ENCODE measurements around the gene GAS1.

GAS1 gene, protein sequence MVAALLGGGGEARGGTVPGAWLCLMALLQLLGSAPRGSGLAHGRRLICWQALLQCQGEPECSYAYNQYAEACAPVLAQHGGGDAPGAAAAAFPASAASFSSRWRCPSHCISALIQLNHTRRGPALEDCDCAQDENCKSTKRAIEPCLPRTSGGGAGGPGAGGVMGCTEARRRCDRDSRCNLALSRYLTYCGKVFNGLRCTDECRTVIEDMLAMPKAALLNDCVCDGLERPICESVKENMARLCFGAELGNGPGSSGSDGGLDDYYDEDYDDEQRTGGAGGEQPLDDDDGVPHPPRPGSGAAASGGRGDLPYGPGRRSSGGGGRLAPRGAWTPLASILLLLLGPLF

DNA sequence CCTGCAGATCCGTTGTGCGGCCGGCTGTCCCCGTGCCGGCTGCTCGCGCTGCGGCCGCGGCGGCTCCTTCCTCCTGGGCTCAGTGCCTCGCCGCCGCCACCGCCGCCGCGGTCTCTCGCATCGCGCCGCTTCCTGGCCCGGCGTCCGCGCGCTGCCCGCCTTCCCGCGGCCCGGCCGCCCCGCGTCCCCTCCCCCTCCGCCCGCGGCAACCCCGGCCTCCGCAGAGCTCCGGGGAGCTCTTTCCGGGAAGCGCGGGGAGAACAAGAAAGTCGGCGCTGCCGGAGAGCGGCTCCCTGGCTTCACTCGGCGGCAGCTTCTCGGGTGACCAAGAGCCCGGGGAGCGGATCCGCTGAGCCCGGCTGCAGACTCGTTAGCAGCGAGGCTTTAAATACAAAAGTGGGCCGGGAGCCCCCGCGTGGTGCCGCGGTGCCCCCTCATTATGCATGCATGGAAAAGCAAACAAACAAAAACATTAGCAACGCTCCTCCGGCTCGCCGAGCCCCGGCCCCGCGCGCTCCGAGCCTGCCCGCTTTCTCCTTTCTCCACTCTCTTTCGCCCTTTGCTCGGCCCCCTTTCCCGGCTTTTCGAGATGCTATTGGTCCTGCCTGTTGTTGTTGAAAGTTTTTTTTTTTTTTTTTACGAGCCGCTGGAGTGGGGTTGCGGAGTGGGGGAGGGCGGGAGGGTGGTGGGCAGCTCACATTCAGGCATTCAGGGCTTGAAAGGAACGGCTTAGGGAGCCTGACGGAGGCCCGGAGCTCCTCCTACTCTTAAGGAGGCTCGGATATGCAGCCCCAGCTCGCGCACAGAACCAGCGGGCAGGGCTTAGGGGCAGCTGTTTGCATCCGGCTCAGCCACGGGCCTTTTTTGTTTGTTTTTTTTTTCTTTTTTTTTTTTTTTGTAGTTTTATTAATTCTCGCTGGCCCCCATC, at the start of gene GAS1:
Gene GAS1, minus strand, starts transcription at position 361 of the 928 bp plus-strand sequence. CDS start 727 bp downstream, outside the sequence.
- TF ChIP-seq POLR2A (IDR thresholded peaks at IDR 0.05; ENCODE audit: low read length) (no peak), GATA1 (IDR thresholded peaks at IDR 0.05; ENCODE audit: low read depth, low read length) (no peak)
- peak; percentile 41 to 66 for DNase-seq

DNA sequence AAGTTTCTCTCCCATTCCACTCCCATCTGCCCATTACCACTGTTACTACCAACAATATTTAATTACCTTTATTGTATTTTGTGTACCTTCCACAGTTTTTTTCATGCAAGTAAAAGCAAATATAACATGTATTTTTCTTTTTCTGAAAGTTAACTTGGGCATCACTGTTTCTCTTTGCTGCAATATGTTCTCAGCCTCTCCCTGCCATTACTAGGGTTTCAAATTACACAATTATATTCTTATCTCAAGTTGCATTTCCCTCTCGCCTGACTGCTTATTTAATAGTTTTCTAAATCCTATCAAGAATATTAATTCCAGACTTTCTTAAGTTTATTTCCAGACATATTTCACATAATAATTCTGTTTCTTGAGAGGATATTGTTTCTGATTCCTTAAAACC, 46.9 kb upstream of the GAS1 start:
- no peak for DNase-seq
- no peak for TF ChIP-seq POLR2A (IDR thresholded peaks at IDR 0.05; ENCODE audit: low read length)
- no peak for TF ChIP-seq GATA1 (IDR thresholded peaks at IDR 0.05; ENCODE audit: low read depth, low read length)

GRCh38 chr9:86993830-86994229, 46.5 kb upstream of the GAS1 start:
- no peak for TF ChIP-seq GATA1 (IDR thresholded peaks at IDR 0.05; ENCODE audit: low read depth, low read length)
- no peak for TF ChIP-seq POLR2A (IDR thresholded peaks at IDR 0.05; ENCODE audit: low read length)
- DNase-seq: no peak

- DNase-seq: no peak
- TF ChIP-seq POLR2A (IDR thresholded peaks at IDR 0.05; ENCODE audit: low read length): no peak
- no peak for TF ChIP-seq GATA1 (IDR thresholded peaks at IDR 0.05; ENCODE audit: low read depth, low read length)
These were observed 43.8 kb upstream of the GAS1 start for GRCh38 chr9:86991077-86991476.

DNA sequence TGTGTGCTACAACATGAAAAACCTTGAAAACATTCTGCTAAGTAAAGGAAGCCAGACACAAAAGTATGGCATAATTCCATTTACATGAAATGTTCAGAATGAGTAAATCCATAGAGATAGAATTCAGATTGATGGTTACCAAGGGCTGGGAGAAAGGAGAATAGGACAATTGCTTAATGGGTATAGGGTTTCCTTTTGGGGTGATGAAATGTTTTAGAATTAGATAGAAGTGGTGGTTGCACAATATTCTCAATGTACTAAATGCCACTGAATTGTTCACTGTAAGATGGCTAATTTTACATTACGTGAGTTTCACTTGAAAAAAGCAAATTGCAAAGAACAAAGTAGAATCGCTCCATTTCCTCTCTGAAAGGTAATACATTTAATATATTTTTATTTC, 43.0 kb upstream of the GAS1 start:
- no peak for DNase-seq

GRCh38 chr9:86987900-86988299, 40.6 kb upstream of the GAS1 start:
- DNase-seq: no peak
- no peak for TF ChIP-seq POLR2A (IDR thresholded peaks at IDR 0.05; ENCODE audit: low read length)
- no peak for TF ChIP-seq GATA1 (IDR thresholded peaks at IDR 0.05; ENCODE audit: low read depth, low read length)

More for the DNA sequence above, 43.0 kb upstream of the GAS1 start:
- TF ChIP-seq POLR2A (IDR thresholded peaks at IDR 0.05; ENCODE audit: low read length) (no peak), GATA1 (IDR thresholded peaks at IDR 0.05; ENCODE audit: low read depth, low read length) (no peak)

- no peak for TF ChIP-seq GATA1 (IDR thresholded peaks at IDR 0.05; ENCODE audit: low read depth, low read length)
- TF ChIP-seq POLR2A (IDR thresholded peaks at IDR 0.05; ENCODE audit: low read length): no peak
- DNase-seq: no peak
These were observed 37.9 kb upstream of the GAS1 start for GRCh38 chr9:86985132-86985647.

GRCh38 chr9:86983620-86984259, 36.4 kb upstream of the GAS1 start:
- no peak for TF ChIP-seq POLR2A (IDR thresholded peaks at IDR 0.05; ENCODE audit: low read length)
- no peak for TF ChIP-seq GATA1 (IDR thresholded peaks at IDR 0.05; ENCODE audit: low read depth, low read length)
- DNase-seq: no peak

GRCh38 chr9:86983249-86983619, 35.9 kb upstream of the GAS1 start:
- DNase-seq: no peak
- TF ChIP-seq GATA1 (IDR thresholded peaks at IDR 0.05; ENCODE audit: low read depth, low read length) (no peak), POLR2A (IDR thresholded peaks at IDR 0.05; ENCODE audit: low read length) (no peak)

- TF ChIP-seq GATA1 (IDR thresholded peaks at IDR 0.05; ENCODE audit: low read depth, low read length) (no peak), POLR2A (IDR thresholded peaks at IDR 0.05; ENCODE audit: low read length) (no peak)
- DNase-seq: no peak
These were observed 33.5 kb upstream of the GAS1 start for GRCh38 chr9:86980802-86981201.

DNA sequence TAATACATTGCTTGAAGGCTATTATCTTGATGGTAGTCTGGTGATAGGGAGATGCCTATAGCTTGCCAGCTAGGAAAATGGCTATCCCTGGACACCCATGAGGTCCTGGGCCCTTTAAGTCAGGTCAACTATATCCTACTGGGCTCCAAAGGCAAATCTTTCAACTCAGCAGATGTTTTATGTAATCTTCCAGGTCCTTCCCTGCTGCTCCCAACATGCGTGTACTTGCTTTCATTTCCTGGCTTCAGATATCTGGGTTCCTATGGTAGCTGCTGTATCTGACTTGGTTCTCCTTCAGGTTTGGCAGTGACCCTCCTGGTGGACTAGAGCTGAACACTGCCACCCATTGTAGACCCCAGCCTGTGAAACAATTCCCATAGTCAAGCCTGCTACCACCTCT, 32.4 kb upstream of the GAS1 start:
- no peak for TF ChIP-seq POLR2A (IDR thresholded peaks at IDR 0.05; ENCODE audit: low read length)
- TF ChIP-seq GATA1 (IDR thresholded peaks at IDR 0.05; ENCODE audit: low read depth, low read length): no peak
- DNase-seq: no peak

- no peak for DNase-seq
- no peak for TF ChIP-seq POLR2A (IDR thresholded peaks at IDR 0.05; ENCODE audit: low read length)
These were observed 31.7 kb upstream of the GAS1 start for GRCh38 chr9:86978922-86979474.

GRCh38 chr9:86978413-86978812, 31.1 kb upstream of the GAS1 start:
- no peak for DNase-seq
- TF ChIP-seq POLR2A (IDR thresholded peaks at IDR 0.05; ENCODE audit: low read length) (no peak), GATA1 (IDR thresholded peaks at IDR 0.05; ENCODE audit: low read depth, low read length) (no peak)

All from erythroblast (primary cell).